TTC549 (cell line): ENCODE measurements around the gene FBXL7.

Source experiments
- FAIRE-seq: peaks from 2 replicates; lab custom pipeline; 2012; peaks lifted over from hg19 to GRCh38; lab: Jason Lieb, UNC

Gene FBXL7

GRCh38 chr5:15545082-15545481 is 45.1 kb downstream of the FBXL7 start:
- FAIRE-seq: no peak

GRCh38 chr5:15547261-15547839 is 47.4 kb downstream of the FBXL7 start:
- FAIRE-seq: no peak

- FAIRE-seq: no peak
Measured at GRCh38 chr5:15549961-15550360, 50.0 kb downstream of the FBXL7 start.

GRCh38 chr5:15550502-15551112 is 50.6 kb downstream of the FBXL7 start:
- no peak for FAIRE-seq

GRCh38 chr5:15551113-15551504 is 51.1 kb downstream of the FBXL7 start:
- no peak for FAIRE-seq

- FAIRE-seq: no peak
Measured at GRCh38 chr5:15554542-15554941, 54.6 kb downstream of the FBXL7 start.

GRCh38 chr5:15555176-15555575 is 55.2 kb downstream of the FBXL7 start:
- no peak for FAIRE-seq

GRCh38 chr5:15558240-15558639 is 58.3 kb downstream of the FBXL7 start:
- no peak for FAIRE-seq

GRCh38 chr5:15558681-15559080 is 58.7 kb downstream of the FBXL7 start:
- no peak for FAIRE-seq

- no peak for FAIRE-seq
Measured at GRCh38 chr5:15560421-15560820, 60.4 kb downstream of the FBXL7 start.

GRCh38 chr5:15564523-15564922 is 64.5 kb downstream of the FBXL7 start:
- no peak for FAIRE-seq

- FAIRE-seq: no peak
Measured at GRCh38 chr5:15564957-15565356, 65.0 kb downstream of the FBXL7 start.

GRCh38 chr5:15566306-15566705 is 66.3 kb downstream of the FBXL7 start:
- no peak for FAIRE-seq

GRCh38 chr5:15566789-15567188 is 66.8 kb downstream of the FBXL7 start:
- FAIRE-seq: no peak

- no peak for FAIRE-seq
Measured at GRCh38 chr5:15570491-15570890, 70.5 kb downstream of the FBXL7 start.

- no peak for FAIRE-seq
Measured at GRCh38 chr5:15571081-15571480, 71.1 kb downstream of the FBXL7 start.

GRCh38 chr5:15571618-15572017 is 71.6 kb downstream of the FBXL7 start:
- FAIRE-seq: no peak

GRCh38 chr5:15573590-15573989 is 73.6 kb downstream of the FBXL7 start:
- FAIRE-seq: no peak

GRCh38 chr5:15574128-15574527 is 74.1 kb downstream of the FBXL7 start:
- no peak for FAIRE-seq

GRCh38 chr5:15574806-15575325 is 74.9 kb downstream of the FBXL7 start:
- FAIRE-seq: no peak

- no peak for FAIRE-seq
Measured at GRCh38 chr5:15575666-15576065, 75.7 kb downstream of the FBXL7 start.

- FAIRE-seq: no peak
Measured at GRCh38 chr5:15577132-15577531, 77.2 kb downstream of the FBXL7 start.

GRCh38 chr5:15577831-15578230 is 77.9 kb downstream of the FBXL7 start:
- FAIRE-seq: no peak
